OCI-LY3 (cell line): ENCODE data around the gene TNP1.

Experiments used
- H2AFZ ChIP-seq: fragments of 200-600, 300-600 bp; shearing (Covaris generic); 2 replicates; pipeline ENCODE4 v1.6.0; 2014; ENCODE audit warnings: antibody characterized with exemption, low read depth, low read length
- H3K27ac ChIP-seq: fragments of 200-600, 300-600 bp; sonication (generic); 2 replicates; pipeline ENCODE4 v1.5.1; 2014; ENCODE audit warnings: mild to moderate bottlenecking, low read length, moderate library complexity, mixed read lengths
- H3K27me3 ChIP-seq: fragments of 200-600, 300-600 bp; sonication (generic); 2 replicates; pipeline ENCODE4 v1.6.1; 2014; ENCODE audit warnings: low read depth, low read length, mixed read lengths
- H3K36me3 ChIP-seq: fragments of 200-600, 300-600 bp; sonication (generic); replicated peaks from 2 replicates; pipeline ENCODE3; 2014; ENCODE audit warnings: low read depth, low read length, mixed read lengths
- H3K4me1 ChIP-seq: fragments of 300-600, 200-600 bp; sonication (generic); 2 replicates; pipeline ENCODE4 v1.6.1; 2014; ENCODE audit warnings: low read length, mixed read lengths
- H3K4me2 ChIP-seq: fragments of 200-600, 300-600 bp; sonication (generic); 2 replicates; pipeline ENCODE4 v1.6.1; 2014; ENCODE audit warnings: low read length, mixed read lengths
- H3K4me3 ChIP-seq: fragments of 300-600, 200-600 bp; sonication (generic); 2 replicates; pipeline ENCODE4 v1.5.1; 2014; ENCODE audit warnings: antibody characterized with exemption, mild to moderate bottlenecking, low read length, moderate library complexity
- H3K79me2 ChIP-seq: fragments of 300-600, 200-600 bp; shearing (Covaris generic); 2 replicates; pipeline ENCODE4 v1.6.1; 2014; ENCODE audit warnings: mild to moderate bottlenecking, low read length, mixed read lengths
- H3K9ac ChIP-seq: fragments of 300-600, 200-600 bp; shearing (Covaris generic); 2 replicates; pipeline ENCODE4 v1.6.0; 2014; ENCODE audit warnings: mild to moderate bottlenecking, low read length, moderate library complexity
- H3K9me3 ChIP-seq: fragments of 200-600, 300-600 bp; shearing (Covaris generic); 2 replicates; pipeline ENCODE4 v1.6.1; 2014; ENCODE audit warnings: low read length, mixed read lengths; ENCODE audit not compliant: insufficient read depth
- H4K20me1 ChIP-seq: fragments of 200-600, 300-600 bp; sonication (generic); 2 replicates; pipeline ENCODE4 v1.6.1; 2016; ENCODE audit warnings: low read length, mixed read lengths; ENCODE audit not compliant: insufficient read depth
- CTCF ChIP-seq: fragments of 200-600, 300-600 bp; sonication (generic); IDR thresholded peaks from 2 replicates; pipeline ENCODE4 v1.5.1; 2014; ENCODE audit warnings: antibody characterized with exemption, low read length, low read depth
- EZH2phosphoT487 ChIP-seq: fragments of 200-600 bp; shearing (Covaris generic); IDR thresholded peaks from 2 replicates; pipeline ENCODE4 v1.6.1; 2018; ENCODE audit warnings: antibody characterized with exemption, mixed run types, low read depth

The TNP1 gene

GRCh38 chr2:216904554-216904953, 44.7 kb upstream of the TNP1 start:
- no peaks in the 10 kb centered on the region for H4K20me1 ChIP-seq
- no peak overlapping the region for H3K4me2 ChIP-seq
- no peaks in the 10 kb centered on the region for H3K4me1 ChIP-seq
- H2AFZ ChIP-seq, result no peak overlapping the region
- TF ChIP-seq EZH2phosphoT487, result no peak
- no peaks in the 10 kb centered on the region for H3K9me3 ChIP-seq
- no peaks in the 10 kb centered on the region for H3K27me3 ChIP-seq
- H3K79me2 ChIP-seq, result no peaks in the 10 kb centered on the region
- H3K27ac ChIP-seq, result no peak overlapping the region
- H3K36me3 ChIP-seq, result no peaks in the 10 kb centered on the region
- H3K4me3 ChIP-seq, result no peak overlapping the region
- H3K9ac ChIP-seq, result no peak overlapping the region

- TF ChIP-seq EZH2phosphoT487 (no peak), CTCF (no peak)
- Histone ChIP-seq H2AFZ (no peak overlapping the region), H3K36me3 (no peaks in the 10 kb centered on the region), H4K20me1 (no peaks in the 10 kb centered on the region), H3K9ac (no peak overlapping the region), H3K9me3 (no peaks in the 10 kb centered on the region), H3K27ac (no peak overlapping the region), H3K27me3 (no peaks in the 10 kb centered on the region), H3K4me2 (no peak overlapping the region), H3K4me3 (no peak overlapping the region), H3K4me1 (no peaks in the 10 kb centered on the region), H3K79me2 (no peaks in the 10 kb centered on the region)
These were observed 43.6 kb upstream of the TNP1 start for GRCh38 chr2:216903470-216903869.

- Histone ChIP-seq H3K4me3 (no peak overlapping the region), H3K79me2 (no peaks in the 10 kb centered on the region), H2AFZ (no peak overlapping the region), H3K9me3 (no peaks in the 10 kb centered on the region), H3K9ac (no peak overlapping the region), H3K27me3 (no peaks in the 10 kb centered on the region), H3K4me2 (no peak overlapping the region), H3K36me3 (no peaks in the 10 kb centered on the region), H3K4me1 (no peaks in the 10 kb centered on the region), H3K27ac (no peak overlapping the region), H4K20me1 (no peaks in the 10 kb centered on the region)
- TF ChIP-seq CTCF, result no peak
- no peak for TF ChIP-seq EZH2phosphoT487
These were observed 41.4 kb upstream of the TNP1 start for GRCh38 chr2:216901273-216901672.

GRCh38 chr2:216900406-216900805, 40.5 kb upstream of the TNP1 start:
- no peak for TF ChIP-seq CTCF
- TF ChIP-seq EZH2phosphoT487, result no peak
- Histone ChIP-seq H3K9ac (no peak overlapping the region), H3K4me1 (no peaks in the 10 kb centered on the region)

More at GRCh38 chr2:216900406-216900805, 40.5 kb upstream of the TNP1 start:
- no peak overlapping the region for H3K4me2 ChIP-seq
- H3K27me3 ChIP-seq, result no peaks in the 10 kb centered on the region
- no peaks in the 10 kb centered on the region for H3K79me2 ChIP-seq
- H3K36me3 ChIP-seq, result no peaks in the 10 kb centered on the region
- no peak overlapping the region for H2AFZ ChIP-seq
- no peaks in the 10 kb centered on the region for H4K20me1 ChIP-seq
- H3K27ac ChIP-seq, result no peak overlapping the region
- no peak overlapping the region for H3K4me3 ChIP-seq
- H3K9me3 ChIP-seq, result no peaks in the 10 kb centered on the region
